NCI-H1436 treated with DMSO at 0.1 percent for 48 hours (cell line): ENCODE results near the gene SEC61B.
"Not testable (repeated sequence)": the region's sequence is repeated elsewhere in the genome, so short reads cannot be mapped to it uniquely, and the experiment has no call there.

Source experiments
- DNase-seq: peaks from one replicate; lab custom pipeline; 2025; lab: John Stamatoyannopoulos, UW

The SEC61B gene

DNA sequence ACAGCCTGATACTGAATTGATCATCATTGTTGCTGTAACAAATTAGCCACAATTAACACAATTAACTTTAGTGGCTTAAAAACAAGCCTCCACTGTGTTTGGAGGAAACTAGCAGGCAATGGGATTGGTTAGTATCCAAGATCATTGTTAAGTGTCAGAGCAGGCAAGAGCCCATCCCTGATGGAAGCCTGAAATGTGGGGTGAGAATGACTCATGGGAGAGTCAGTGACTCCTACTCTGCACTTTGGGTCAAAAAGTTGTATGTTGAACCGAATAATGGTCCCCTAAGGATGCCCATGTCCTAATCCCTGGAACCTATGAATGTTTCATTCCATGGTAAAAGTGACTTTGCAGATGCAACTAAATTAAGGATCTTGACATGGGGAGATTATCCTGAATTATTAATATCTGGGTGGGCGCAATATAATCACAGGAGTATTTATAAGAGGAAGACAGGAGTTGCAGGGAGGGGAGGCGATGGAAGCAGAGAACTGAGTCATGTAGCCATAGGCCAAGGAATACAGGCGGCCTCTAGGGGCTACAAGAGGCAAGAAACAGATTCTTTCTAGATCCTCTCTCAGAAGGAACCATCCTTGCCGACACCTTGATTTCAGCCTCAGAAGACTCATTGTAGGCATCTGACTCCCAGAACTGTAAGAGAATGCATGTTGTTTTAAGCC is 29.2 kb upstream of the SEC61B start:
- DNase-seq: no peak

DNA sequence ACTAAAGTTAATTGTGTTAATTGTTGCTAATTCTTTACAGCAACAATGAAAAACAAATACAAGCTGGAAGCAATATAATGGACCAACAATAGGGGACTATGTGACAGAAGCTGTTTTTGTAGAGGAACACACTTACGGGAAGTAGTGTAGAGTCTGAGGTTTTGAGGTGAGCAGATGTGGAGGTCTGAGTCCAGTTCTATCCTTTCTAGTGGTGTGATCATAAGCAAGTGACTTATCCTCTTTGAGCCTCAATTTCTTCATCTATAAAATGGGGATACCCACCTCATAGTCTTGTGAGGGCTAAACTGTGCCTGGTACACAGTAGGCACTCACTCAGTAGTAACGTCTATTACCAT is 28.6 kb upstream of the SEC61B start:
- no peak for DNase-seq

DNA sequence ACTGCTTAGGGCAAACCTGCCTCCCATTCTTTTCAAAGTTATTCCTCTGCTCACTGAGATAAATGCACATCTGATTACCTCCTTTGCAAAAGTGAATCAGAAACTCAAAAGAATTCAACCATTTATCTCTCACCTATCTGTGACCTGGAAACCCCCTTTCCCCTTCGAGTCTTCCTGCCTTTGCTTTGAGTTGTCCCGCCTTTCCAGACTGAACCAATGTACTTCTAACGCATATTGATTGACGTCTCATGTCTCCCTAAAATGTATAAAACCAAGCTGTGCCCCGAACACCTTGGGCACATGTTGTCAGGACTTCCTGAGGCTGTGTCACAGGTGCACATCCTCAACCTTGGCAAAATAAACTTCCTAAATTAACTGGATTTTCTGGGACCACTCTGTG is 25.6 kb upstream of the SEC61B start:
- not testable (repeated sequence) for DNase-seq

GRCh38 chr9:99197124-99197630 is 24.9 kb upstream of the SEC61B start:
- no peak for DNase-seq

DNA sequence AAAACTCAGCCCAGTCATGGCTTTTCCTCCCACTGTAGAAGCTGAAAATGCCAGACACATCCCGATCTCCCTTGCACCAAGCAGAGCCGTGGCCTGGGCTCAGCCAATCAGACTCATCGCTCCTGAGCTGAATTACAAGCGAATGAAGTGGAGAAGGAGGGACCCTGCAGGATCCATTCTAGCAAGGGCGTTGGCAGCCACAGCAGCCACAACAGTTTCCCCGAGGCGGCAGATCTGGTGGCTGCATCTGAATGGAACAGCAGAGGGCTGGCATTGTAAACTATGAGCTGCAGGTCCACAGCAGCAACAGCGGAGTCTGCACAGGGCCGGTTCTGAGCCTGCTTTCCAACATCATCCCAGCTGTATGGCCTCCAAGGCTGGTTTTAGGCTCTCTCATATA is 24.1 kb upstream of the SEC61B start:
- DNase-seq: no peak

GRCh38 chr9:99199938-99200539 is 22.0 kb upstream of the SEC61B start:
- DNase-seq: no peak

GRCh38 chr9:99201603-99202002 is 20.5 kb upstream of the SEC61B start:
- DNase-seq: no peak

DNA sequence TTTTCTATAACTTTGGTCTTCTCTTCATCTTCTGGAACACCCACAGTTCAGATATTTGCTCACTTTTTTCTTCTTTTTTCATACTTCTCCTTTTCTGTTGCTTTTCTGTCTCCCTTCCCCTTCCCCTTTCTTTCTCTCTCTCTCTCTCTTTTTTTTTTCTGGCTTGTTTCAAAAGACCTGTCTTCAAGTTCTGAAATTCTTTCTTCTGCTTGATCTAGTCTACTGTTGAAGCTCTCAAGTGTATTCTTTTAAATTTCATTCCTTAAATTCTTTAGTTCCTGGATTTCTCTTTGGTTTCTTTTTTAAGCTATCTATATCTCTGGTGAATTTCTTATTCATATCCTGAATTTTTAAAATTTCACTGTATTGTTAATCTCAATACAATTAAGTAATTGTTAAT is 11.5 kb upstream of the SEC61B start:
- no peak for DNase-seq

GRCh38 chr9:99211746-99212145 is 10.3 kb upstream of the SEC61B start:
- DNase-seq: no peak

DNA sequence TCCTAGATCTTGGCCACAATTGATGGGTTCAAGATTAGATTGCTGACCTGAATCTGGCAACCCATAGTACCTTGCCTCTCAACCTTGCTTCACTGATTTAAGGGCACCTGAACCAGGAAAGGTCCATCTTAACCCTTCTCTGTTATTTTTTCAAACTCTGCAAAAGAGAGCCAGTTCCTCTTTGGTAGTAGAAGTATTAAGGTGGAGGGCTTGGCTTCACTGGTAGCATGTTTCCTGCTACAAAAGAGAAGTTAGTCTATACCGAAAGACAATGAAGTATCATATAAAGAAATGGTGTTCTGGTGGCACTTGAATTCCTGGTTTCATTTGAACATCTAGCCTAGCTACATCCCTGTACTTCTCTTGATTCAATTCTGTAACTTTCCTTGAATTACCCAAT is 8.9 kb upstream of the SEC61B start:
- no peak for DNase-seq

DNA sequence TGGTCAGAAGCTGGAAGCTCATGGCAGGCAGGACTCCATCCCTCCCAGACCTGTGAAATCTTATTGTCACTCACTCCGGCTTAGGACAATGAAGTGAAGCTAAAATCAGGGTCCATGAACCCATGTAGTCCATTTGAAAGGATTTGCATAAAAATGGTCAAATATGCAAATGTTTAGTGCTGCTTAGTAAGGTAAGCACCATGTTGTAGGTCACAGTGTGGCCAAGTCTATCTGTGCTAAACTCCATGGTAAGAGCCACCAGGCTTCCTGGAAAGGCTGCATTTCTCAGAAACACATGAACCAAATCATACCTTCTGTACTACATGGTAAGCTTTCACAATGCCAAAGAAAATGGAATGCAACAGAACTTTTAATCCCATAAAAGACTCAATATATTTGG is 6.0 kb upstream of the SEC61B start:
- no peak for DNase-seq

DNA sequence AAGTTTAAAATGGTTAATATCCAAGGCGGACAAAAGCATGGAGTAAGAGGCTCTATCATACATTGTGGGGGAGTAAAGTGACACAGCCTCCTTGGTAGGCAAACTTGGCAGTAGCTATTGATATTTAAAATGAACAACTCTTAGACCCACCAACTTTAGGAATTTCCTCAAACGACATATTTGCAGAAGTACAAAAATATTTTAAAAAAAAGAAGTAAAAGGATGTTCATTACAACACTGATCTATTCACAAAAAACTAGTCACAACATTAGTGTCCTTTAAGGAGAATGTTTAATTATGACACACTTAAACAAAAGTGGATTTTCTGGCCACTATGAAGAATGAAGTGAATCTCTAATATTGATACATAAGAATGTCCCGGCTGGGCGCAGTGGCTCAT is 2.1 kb upstream of the SEC61B start:
- no peak for DNase-seq

DNA sequence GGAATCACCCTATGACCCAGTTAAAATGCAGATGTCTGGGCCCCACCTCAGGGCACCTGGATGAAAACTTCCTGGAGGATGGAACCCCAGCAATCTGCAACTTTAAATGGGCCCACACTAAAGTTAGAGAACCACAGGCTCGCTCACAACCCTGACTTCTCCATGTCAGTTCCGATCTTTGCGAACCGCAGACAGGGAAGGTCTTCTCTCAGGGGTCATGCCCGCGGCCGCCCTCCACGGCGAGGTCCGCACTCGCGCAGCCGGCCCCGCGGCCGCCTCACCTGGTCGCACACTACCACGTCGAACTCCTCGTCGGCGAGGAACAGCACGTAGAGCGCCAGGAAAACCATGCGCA is 839 bp upstream of the SEC61B start:
- no peak for DNase-seq

GRCh38 chr9:99222416-99223270 is 561 bp downstream of the SEC61B start:
- no peak for DNase-seq

GRCh38 chr9:99224445-99224844 is 2.4 kb downstream of the SEC61B start:
- DNase-seq: no peak

GRCh38 chr9:99226054-99226453 is 4.0 kb downstream of the SEC61B start:
- no peak for DNase-seq

- no peak for DNase-seq
Measured at GRCh38 chr9:99230206-99230605, 8.1 kb downstream of the SEC61B start.

GRCh38 chr9:99231711-99232110 is 9.6 kb downstream of the SEC61B start:
- DNase-seq: no peak

- DNase-seq: no peak
Measured at GRCh38 chr9:99234618-99235017, 12.5 kb downstream of the SEC61B start.

GRCh38 chr9:99235069-99235468 is 13.0 kb downstream of the SEC61B start:
- DNase-seq: no peak

- no peak for DNase-seq
Measured at GRCh38 chr9:99235926-99236634, 14.0 kb downstream of the SEC61B start.

DNA sequence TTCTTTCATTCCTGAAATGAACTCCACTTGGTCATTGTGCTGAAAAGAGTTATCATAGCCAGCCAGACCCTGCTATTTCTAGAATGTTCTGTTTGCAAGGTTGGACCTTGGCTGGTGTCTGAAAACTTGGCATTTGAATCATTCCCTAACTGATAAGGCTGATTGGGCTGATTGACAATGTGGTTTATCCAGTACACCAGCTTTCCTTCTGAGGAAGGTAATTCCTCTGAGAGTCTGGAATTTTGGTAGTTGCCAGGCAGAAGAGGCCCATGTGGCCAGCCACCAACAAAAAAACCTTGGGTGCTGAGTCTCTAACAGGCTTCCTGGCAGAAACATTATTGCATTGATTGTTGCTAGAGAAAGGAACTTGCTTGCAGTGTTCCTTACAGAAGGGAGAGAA is 15.3 kb downstream of the SEC61B start:
- no peak for DNase-seq

DNA sequence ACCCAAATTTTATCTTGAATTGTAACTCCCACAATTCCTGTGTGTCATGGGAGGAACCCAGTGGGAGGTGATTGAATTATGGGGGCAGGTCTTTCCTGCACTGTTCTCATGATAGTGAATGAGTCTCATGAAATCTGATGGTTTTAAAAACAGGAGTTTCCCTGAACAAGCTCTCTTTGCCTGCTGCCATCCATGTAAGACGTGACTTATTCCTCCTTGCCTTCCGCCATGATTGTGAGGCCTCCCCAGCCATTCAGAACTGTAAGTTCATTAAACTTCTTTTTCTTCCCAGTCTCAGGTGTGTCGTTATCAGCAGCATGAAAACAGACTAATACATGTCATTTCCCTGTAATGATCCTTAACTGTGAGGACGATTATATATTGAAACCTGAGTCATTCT is 15.8 kb downstream of the SEC61B start:
- not testable (repeated sequence) for DNase-seq
